GM19397 (cell line): Measurements from ENCODE around the gene CCDC78.
"Not testable (repeated sequence)": the region's sequence is repeated elsewhere in the genome, so short reads cannot be mapped to it uniquely, and the experiment has no call there.

Experiments
- ATAC-seq: cut with Tn5 transposase; IDR thresholded peaks from one replicate; pipeline ENCODE4 v1.9.1; 2021; ENCODE audit warnings: mild to moderate bottlenecking, moderate library complexity; ENCODE audit not compliant: unreplicated experiment

The CCDC78 gene

GRCh38 chr16:695355-696089 lies 30.7 kb downstream of the CCDC78 start:
- ATAC-seq: no peak

- no peak for ATAC-seq
Measured at GRCh38 chr16:694863-695354, 31.3 kb downstream of the CCDC78 start.

- ATAC-seq: no peak
Measured at GRCh38 chr16:694187-694862, 31.9 kb downstream of the CCDC78 start.

- no peak for ATAC-seq
Measured at GRCh38 chr16:693766-694165, 32.5 kb downstream of the CCDC78 start.

GRCh38 chr16:693364-693763 lies 32.9 kb downstream of the CCDC78 start:
- no peak for ATAC-seq

- ATAC-seq: no peak
Measured at GRCh38 chr16:692356-693108, 33.7 kb downstream of the CCDC78 start.

GRCh38 chr16:691242-691641 lies 35.0 kb downstream of the CCDC78 start:
- ATAC-seq: not testable (repeated sequence)

- no peak for ATAC-seq
Measured at GRCh38 chr16:689175-689897, 36.9 kb downstream of the CCDC78 start.

GRCh38 chr16:687499-687898 lies 38.7 kb downstream of the CCDC78 start:
- ATAC-seq: no peak

GRCh38 chr16:686459-687260 lies 39.6 kb downstream of the CCDC78 start:
- no peak for ATAC-seq

GRCh38 chr16:685967-686366 lies 40.3 kb downstream of the CCDC78 start:
- ATAC-seq: no peak

GRCh38 chr16:684961-685696 lies 41.1 kb downstream of the CCDC78 start:
- ATAC-seq: no peak

GRCh38 chr16:684071-684794 lies 42.0 kb downstream of the CCDC78 start, which contains the start of gene JMJD8:
Gene JMJD8, minus strand, starts transcription at chr16:684334. Its CDS starts 15 bp downstream, at chr16:684319.
- peak; percentile 56 for ATAC-seq

GRCh38 chr16:683396-684070 lies 42.7 kb downstream of the CCDC78 start:
- no peak for ATAC-seq

GRCh38 chr16:682493-683395 lies 43.5 kb downstream of the CCDC78 start:
- ATAC-seq: no peak

GRCh38 chr16:681746-682427 lies 44.4 kb downstream of the CCDC78 start:
- ATAC-seq: no peak
